Transverse colon (tissue), 4 donors: ENCODE results near the gene ZNF408. TPM values are rescaled to one million over a fixed set of nuclear protein-coding genes. Genes with fewer than 3 reads are reported as not detected.

ENCODE experiments used
- DNase-seq: peaks from one replicate; pipeline ENCODE4 v3.0.0-alpha.2; 2019
- H3K27ac ChIP-seq, 4 donors: fragments of 200-600 bp; sonication (generic); 2 replicates each; pipeline ENCODE4 v1.5.1; 2016 to 2018; ENCODE audit warnings: inconsistent platforms in 4 of 4
- H3K27me3 ChIP-seq: fragments of 200-600 bp; sonication (generic); 2 replicates; pipeline ENCODE4 v1.5.1; 2017; ENCODE audit warnings: inconsistent platforms
- H3K36me3 ChIP-seq, 4 donors: fragments of 200-600 bp; sonication (generic); 2 replicates each; pipeline ENCODE4 v1.5.1; 2017 to 2019; ENCODE audit warnings: inconsistent platforms in 4 of 4
- H3K4me1 ChIP-seq, 4 donors: fragments of 200-600 bp; sonication (generic); 2 replicates each; pipeline ENCODE4 v1.5.1; 2017 to 2020; ENCODE audit warnings: inconsistent platforms in 4 of 4
- H3K4me3 ChIP-seq, 4 donors: fragments of 200-600 bp; sonication (generic); 1 replicate in 1 of 4; 2 replicates in 3 of 4; pipeline versions ENCODE4 v1.5.1 to v1.6.1; 2017 to 2019; ENCODE audit warnings: inconsistent platforms in 4 of 4
- H3K9me3 ChIP-seq, 2 donors: fragments of 200-600 bp; sonication (generic); 2 replicates each; pipeline ENCODE4 v1.5.1; 2017 to 2019; ENCODE audit warnings: inconsistent platforms in 2 of 2
- EP300 ChIP-seq: sonication (generic); formaldehyde crosslinking; IDR thresholded peaks from one replicate; pipeline ENCODE4 v1.6.1; 2017; ENCODE audit warnings: antibody characterized with exemption, low read depth
- POLR2A ChIP-seq: fragments of 450-650 bp; IDR thresholded peaks from one replicate; pipeline ENCODE4 v1.6.1; 2016; ENCODE audit warnings: antibody characterized with exemption, mild to moderate bottlenecking, moderate library complexity
- POLR2AphosphoS5 ChIP-seq, 3 donors: sonication (generic); formaldehyde crosslinking; IDR thresholded peaks; one replicate each; pipeline ENCODE4 v1.6.1; 2016; ENCODE audit warnings: antibody characterized with exemption in 3 of 3
- WGBS, 2 donors: methylation state at CpG; one replicate each; pipeline ENCODE4 v1.1.5; 2018; ENCODE audit warnings: low coverage in 1 of 2; 5-methylcytosine and 5-hydroxymethylcytosine counted together
- in situ Hi-C, 4 donors: fragments of 200-750 bp; cut with MboI; loops; one replicate each; pipeline versions ENCODE4 v1.15.0 to v1.15.1; 2017; ENCODE audit warnings: low sequenced_read_pairs in 3 of 4, low pct_ligation_motif_present in 1 of 4, low pct_unique_long_range_greater_than_20kb in 1 of 4
- intact Hi-C: fragments of 100-400 bp; cut with DNase I; formaldehyde crosslinking; loops from one replicate; pipeline ENCODE4 v1.15.1; 2023; ENCODE audit warnings: low total_unique reads
- total RNA-seq, 4 donors: library from RNA; depleted of rRNA; stranded (reverse); fragments of >200 nt; gene quantifications; one replicate each; pipeline ENCODE4 v1.1.0, GENCODE V29; 2016
- TF ChIP-seq, protein P1 (sequence below), 5 experiments: fragments of 200-600 bp in 3 of 5; fragments of 450-650 bp in 2 of 5; sonication (generic) in 3 of 5; IDR thresholded peaks; 1 replicate in 2 of 5; 2 replicates in 3 of 5; pipeline ENCODE4 v1.5.1; 2016 to 2017; ENCODE audit warnings: antibody characterized with exemption in 5 of 5, inconsistent platforms in 3 of 5, mild to moderate bottlenecking in 2 of 5, moderate library complexity in 1 of 5

ZNF408 gene
- total RNA-seq, 4 donors from 2014 or later, result 6.0 to 19.3 (median 10.0) TPM

DNA sequence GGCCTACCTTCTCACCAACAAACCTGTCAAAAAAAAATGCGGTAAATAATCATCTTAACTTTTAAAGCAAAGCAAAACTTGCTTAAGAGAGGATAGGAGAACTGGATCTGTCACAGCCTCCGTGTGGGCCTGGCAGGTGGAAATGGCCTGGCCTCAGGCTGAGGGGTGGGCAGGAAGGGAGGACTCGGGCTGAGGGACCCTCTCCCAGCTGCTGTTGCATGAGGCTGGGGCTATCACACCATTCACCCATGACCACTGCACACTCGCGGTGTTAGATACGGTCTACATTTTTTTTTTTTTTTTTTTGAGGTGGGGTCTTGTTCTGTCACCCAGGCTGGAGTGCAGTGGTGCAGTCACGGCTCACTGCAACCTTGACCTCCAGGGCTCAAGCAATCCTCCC lies 24.9 kb upstream of the ZNF408 start:
- no peaks in the 10 kb centered on the region for H3K27me3 ChIP-seq
- peak overlapping the region; percentile 72 to 87 (median 84) for H3K27ac ChIP-seq
- DNase-seq, result no peak
- H3K4me1 ChIP-seq, result peaks cover 21 to 31% (median 25%) of the 10 kb centered on the region in 4 donors
- H3K4me3 ChIP-seq, result no peak overlapping the region
- H3K9me3 ChIP-seq, result no peaks in the 10 kb centered on the region
- intact Hi-C loops (no loop called here), in situ Hi-C loops (no loop called here)
- WGBS, 2 donors, result 83 to 100% methylated on average over 1 to 7 of the region's 7 CpGs
- peaks cover 0 to 41% (median 20%) of the 10 kb centered on the region in 4 donors for H3K36me3 ChIP-seq
- TF ChIP-seq, protein P1, sequence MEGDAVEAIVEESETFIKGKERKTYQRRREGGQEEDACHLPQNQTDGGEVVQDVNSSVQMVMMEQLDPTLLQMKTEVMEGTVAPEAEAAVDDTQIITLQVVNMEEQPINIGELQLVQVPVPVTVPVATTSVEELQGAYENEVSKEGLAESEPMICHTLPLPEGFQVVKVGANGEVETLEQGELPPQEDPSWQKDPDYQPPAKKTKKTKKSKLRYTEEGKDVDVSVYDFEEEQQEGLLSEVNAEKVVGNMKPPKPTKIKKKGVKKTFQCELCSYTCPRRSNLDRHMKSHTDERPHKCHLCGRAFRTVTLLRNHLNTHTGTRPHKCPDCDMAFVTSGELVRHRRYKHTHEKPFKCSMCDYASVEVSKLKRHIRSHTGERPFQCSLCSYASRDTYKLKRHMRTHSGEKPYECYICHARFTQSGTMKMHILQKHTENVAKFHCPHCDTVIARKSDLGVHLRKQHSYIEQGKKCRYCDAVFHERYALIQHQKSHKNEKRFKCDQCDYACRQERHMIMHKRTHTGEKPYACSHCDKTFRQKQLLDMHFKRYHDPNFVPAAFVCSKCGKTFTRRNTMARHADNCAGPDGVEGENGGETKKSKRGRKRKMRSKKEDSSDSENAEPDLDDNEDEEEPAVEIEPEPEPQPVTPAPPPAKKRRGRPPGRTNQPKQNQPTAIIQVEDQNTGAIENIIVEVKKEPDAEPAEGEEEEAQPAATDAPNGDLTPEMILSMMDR (IDR thresholded peaks at IDR 0.05), result no peak
- TF ChIP-seq EP300 (no peak), POLR2A (no peak), POLR2AphosphoS5 (IDR thresholded peaks at IDR 0.05) (no peak)

DNA sequence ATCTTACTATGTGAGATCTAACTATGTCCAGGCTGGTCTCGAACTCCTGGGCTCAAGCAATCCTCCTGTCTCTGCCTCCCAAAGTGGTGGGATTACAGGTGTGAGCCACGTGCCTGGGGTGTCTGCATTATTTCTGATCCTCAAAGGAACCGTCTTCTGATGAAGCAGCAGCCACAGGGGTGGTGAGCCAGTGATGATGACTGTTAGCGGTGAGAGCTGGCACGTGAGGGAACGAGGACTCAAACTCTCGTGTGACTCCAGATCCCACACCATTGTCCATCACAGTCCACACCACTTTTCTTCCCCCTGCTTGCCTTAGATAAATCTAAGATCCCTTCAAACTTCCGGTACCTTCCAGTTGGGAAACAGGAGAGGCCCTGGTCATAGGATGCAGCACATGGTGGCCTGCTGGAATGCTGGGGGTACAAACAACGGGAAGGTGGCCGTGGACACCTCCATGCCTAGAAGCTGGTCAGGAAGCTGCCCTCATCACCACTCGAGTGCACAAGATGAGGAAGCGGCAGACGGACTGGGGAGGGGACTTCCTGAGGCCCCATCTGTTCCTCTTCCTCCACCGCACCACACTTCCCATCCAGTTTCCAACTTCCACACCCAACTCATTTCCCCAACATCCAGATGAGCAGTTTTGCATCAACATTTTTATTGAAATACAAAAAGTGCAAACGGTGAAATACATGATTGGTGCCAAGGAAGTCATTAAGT lies 24.2 kb upstream of the ZNF408 start:
- in situ Hi-C loops, result no loop called here
- 79 to 87% methylated on average over 6 to 15 of the region's 15 CpGs for WGBS, 2 donors
- Histone ChIP-seq H3K36me3 (peaks cover 0 to 46% (median 21%) of the 10 kb centered on the region in 4 donors), H3K4me3 (no peak overlapping the region), H3K27ac (peak overlapping the region; percentile 72 to 87 (median 84)), H3K4me1 (peaks cover 21 to 31% (median 25%) of the 10 kb centered on the region in 4 donors), H3K9me3 (no peaks in the 10 kb centered on the region), H3K27me3 (no peaks in the 10 kb centered on the region)
- intact Hi-C loops, result no loop called here
- TF ChIP-seq POLR2A (no peak), EP300 (no peak), POLR2AphosphoS5 (IDR thresholded peaks at IDR 0.05) (no peak)
- TF ChIP-seq, protein P1 (IDR thresholded peaks at IDR 0.05), result no peak
- no peak for DNase-seq

DNA sequence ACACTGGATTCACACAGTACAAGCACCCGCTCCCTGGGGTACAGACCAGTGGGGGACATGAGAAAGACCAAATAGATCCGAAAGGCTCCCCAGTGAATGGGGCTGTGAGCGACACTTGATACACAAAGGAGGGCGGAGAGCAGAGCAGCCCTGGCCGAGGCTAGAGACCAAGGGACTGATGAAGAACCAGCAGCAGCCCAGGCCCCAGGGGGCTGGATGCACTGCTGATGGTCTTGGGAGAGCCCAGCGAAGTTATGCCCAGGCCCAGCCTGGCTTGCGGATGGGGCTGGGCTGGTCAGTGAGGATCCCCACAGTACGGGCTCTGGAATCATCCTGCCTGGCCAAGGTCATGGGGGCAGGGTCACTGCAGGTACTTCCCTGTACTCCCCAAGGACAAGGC lies 23.7 kb upstream of the ZNF408 start:
- in situ Hi-C loops (no loop called here), intact Hi-C loops (no loop called here)
- no peak overlapping the region for H3K4me3 ChIP-seq
- no peak for DNase-seq
- no peaks in the 10 kb centered on the region for H3K27me3 ChIP-seq
- H3K36me3 ChIP-seq, result peaks cover 0 to 45% (median 21%) of the 10 kb centered on the region in 4 donors
- peaks cover 21 to 31% (median 25%) of the 10 kb centered on the region in 4 donors for H3K4me1 ChIP-seq
- H3K27ac ChIP-seq, result no peak overlapping the region
- 92% methylated on average over 8 of the region's 8 CpGs; no CpG with 5 or more reads in 1 of the 2 donors for WGBS, 2 donors
- no peaks in the 10 kb centered on the region for H3K9me3 ChIP-seq
- TF ChIP-seq EP300 (no peak), POLR2AphosphoS5 (IDR thresholded peaks at IDR 0.05) (no peak), POLR2A (no peak)
- TF ChIP-seq, protein P1 (IDR thresholded peaks at IDR 0.05), result no peak

DNA sequence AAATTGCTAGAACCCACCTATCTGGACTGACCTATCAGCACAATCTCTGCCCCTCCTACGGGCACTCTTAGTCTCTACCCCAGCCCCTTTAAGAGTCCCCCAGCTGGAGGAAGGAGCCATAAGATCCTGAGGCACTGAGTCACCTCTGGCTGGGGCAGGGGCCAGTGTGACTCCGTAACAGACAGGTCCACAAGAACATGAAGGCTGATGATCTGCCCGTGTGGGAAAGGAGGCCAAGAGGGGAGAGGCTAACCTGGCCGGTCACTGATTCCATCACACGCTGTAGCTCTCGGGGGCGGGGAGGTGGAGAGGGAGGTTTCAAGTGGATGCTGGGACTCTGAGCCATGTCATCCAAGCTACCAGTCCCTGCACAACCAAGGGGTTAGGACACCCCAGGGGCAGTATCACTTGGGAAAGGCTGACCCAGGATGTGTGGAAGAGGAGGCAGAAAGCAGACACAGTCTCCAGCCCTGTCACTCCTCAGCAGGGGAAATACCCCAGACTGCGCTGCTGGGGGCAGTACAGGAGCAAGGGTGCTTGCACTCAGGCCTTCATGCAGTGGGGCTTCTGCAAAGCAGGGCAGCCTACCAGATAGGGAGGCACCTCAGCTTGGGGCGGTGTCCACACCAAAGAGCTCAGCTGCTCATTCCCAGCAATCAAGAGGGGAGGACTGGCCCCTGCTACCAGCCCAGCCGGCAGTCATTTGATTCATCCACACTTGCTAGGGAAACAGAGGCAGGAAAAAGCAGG lies 22.7 kb upstream of the ZNF408 start:
- H3K4me1 ChIP-seq, result peaks cover 21 to 31% (median 25%) of the 10 kb centered on the region in 4 donors
- TF ChIP-seq POLR2A (no peak), POLR2AphosphoS5 (IDR thresholded peaks at IDR 0.05) (no peak), EP300 (no peak)
- TF ChIP-seq, protein P1 (IDR thresholded peaks at IDR 0.05), result no peak
- 87% methylated on average over 10 of the region's 10 CpGs; no CpG with 5 or more reads in 1 of the 2 donors for WGBS, 2 donors
- H3K36me3 ChIP-seq, result peaks cover 0 to 41% (median 18%) of the 10 kb centered on the region in 4 donors
- intact Hi-C loops, result no loop called here
- in situ Hi-C loops, result no loop called here
- no peak for DNase-seq
- H3K27ac ChIP-seq, result no peak overlapping the region
- H3K4me3 ChIP-seq, result no peak overlapping the region
- H3K27me3 ChIP-seq, result no peaks in the 10 kb centered on the region
- no peaks in the 10 kb centered on the region for H3K9me3 ChIP-seq
